Measurements from ENCODE around the gene DPP6. TPM values are rescaled to one million over a fixed set of nuclear protein-coding genes. Genes with fewer than 3 reads are reported as not detected.

Gene DPP6
- total and polyA plus RNA-seq, 8 donors, result 1.0 to 11.2 (median 2.6) TPM

DNA sequence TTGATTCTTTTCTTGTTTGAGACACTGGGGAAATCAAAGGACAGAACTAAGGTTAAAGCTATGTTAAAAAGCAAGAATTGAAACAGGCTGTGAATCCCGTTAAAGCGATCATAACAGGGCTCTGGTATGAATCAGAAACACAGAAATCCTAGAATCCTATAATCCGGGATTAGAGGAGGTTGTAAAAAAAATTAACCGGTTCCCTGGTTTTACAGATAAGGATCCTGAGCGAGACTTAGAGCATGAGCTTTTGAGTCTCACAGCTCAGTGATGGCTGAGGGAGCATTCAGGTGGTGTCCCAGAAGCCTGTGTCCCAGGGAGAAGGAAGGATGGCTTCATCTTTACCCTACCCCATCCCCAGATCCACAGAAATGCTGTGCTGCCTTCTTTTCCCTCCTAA lies 489.4 kb downstream of the DPP6 start:
- Histone ChIP-seq H3K36me3 (no peaks in the 10 kb centered on the region), H3K9me3 (no peaks in the 10 kb centered on the region), H3K27me3 (no peaks in the 10 kb centered on the region), H3K4me3 (no peak overlapping the region), H3K27ac (no peak overlapping the region), H3K4me1 (no peaks in the 10 kb centered on the region)
- FAIRE-seq (no peak), ATAC-seq (no peak), DNase-seq (no peak)
- TF ChIP-seq CTCF (IDR thresholded peaks at IDR 0.05), result no peak
- intact Hi-C loops (cut with DNase I), result no loop called here
- 76 to 83% methylated on average over 5 of the region's 5 CpGs for WGBS, 2 donors

DNA sequence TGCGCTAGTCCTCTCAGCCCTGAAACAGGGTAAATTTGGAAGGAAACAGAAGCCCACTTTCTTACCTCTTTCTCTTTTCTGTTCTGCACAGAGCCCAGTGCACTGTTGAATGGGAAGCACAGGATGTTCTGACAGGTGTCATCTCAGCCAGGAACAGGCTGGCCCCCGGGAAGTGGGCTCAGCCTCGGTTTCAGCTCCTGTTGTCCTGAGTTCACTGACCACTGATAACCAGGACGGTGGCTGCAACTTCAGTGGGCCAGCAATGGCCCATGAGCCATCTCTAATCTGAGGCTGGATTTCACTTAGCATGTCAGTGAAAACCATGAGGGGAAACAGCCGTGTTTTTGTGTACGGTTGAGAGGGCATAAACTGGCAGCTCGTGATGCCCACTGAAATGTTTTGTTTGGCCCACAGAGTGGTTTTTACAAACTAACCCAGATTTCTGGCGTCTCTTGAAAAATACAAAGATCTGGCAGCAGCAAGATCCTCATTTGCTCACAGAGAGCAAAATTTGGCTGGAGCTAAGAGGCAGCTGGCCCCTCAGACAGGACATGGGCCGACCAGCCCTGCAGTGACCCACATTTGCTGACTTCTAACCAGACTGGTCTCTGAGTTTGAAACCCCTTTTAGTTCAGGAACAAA lies 494.9 kb downstream of the DPP6 start:
- no peak for FAIRE-seq
- H3K27me3 ChIP-seq, result no peaks in the 10 kb centered on the region
- 58 to 65% methylated on average over 9 of the region's 9 CpGs for WGBS, 2 donors

DNA sequence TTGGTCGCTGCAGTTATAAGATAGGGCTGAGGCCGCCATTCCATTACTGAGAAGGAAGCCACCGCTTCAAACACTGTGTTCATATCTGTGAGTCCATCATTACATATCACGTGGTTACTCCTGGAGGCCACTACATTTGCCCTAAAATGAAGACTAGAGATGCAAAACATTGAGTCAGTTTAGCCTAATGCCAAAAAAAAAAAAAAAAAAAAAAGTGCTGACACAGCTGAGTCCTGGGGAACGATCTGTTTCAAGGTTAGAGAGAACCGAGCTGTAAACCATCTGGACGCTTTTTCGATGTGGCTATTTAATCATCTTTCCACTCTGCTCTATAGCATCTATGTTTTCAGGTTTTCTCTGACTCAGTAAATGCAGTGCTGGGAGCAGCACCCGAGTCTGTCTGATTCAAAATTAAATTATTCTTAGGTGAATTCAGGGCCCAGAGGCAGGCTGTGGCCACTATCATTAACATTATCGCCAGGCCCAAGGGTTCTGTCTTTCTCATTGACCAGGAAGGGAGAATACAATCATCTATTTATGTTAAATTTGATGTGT lies 501.6 kb downstream of the DPP6 start:
- H3K36me3 ChIP-seq, result no peaks in the 10 kb centered on the region
- H3K9me3 ChIP-seq, result no peaks in the 10 kb centered on the region
- 63 to 75% methylated on average over 10 of the region's 10 CpGs for WGBS, 2 donors
- DNase-seq (no peak), FAIRE-seq (no peak), ATAC-seq (peak in 1 of 4 donors; percentile 41)
- no peak for TF ChIP-seq CTCF (IDR thresholded peaks at IDR 0.05)
- H3K27me3 ChIP-seq, result no peaks in the 10 kb centered on the region
- no peak overlapping the region for H3K27ac ChIP-seq
- no peak overlapping the region for H3K4me3 ChIP-seq
- intact Hi-C loops (cut with DNase I), result no loop called here
- no peaks in the 10 kb centered on the region for H3K4me1 ChIP-seq

More for the DNA sequence above, 494.9 kb downstream of the DPP6 start:
- DNase-seq, result no peak
- Histone ChIP-seq H3K9me3 (no peaks in the 10 kb centered on the region), H3K36me3 (no peaks in the 10 kb centered on the region), H3K27ac (no peak overlapping the region), H3K4me3 (no peak overlapping the region), H3K4me1 (no peaks in the 10 kb centered on the region)
- intact Hi-C loops (cut with DNase I), result no loop called here
- TF ChIP-seq CTCF (IDR thresholded peaks at IDR 0.05), result no peak
- no peak for ATAC-seq

- intact Hi-C loops (cut with DNase I), result no loop called here
- ATAC-seq, result no peak
- no peak for TF ChIP-seq CTCF (IDR thresholded peaks at IDR 0.05)
- H3K4me3 ChIP-seq, result no peak overlapping the region
- FAIRE-seq, result no peak
- H3K27ac ChIP-seq, result no peak overlapping the region
- DNase-seq, result no peak
- H3K36me3 ChIP-seq, result no peaks in the 10 kb centered on the region
- no peaks in the 10 kb centered on the region for H3K9me3 ChIP-seq
- WGBS, 2 donors, result 95 to 96% methylated on average over 3 of the region's 3 CpGs
- no peaks in the 10 kb centered on the region for H3K4me1 ChIP-seq
- H3K27me3 ChIP-seq, result no peaks in the 10 kb centered on the region
Observed at GRCh38 chr7:154559454-154559853, 507.3 kb downstream of the DPP6 start.

GRCh38 chr7:154564676-154565075 lies 512.5 kb downstream of the DPP6 start:
- Histone ChIP-seq H3K27me3 (no peaks in the 10 kb centered on the region), H3K36me3 (no peaks in the 10 kb centered on the region), H3K4me3 (no peak overlapping the region), H3K27ac (no peak overlapping the region), H3K4me1 (no peaks in the 10 kb centered on the region), H3K9me3 (no peaks in the 10 kb centered on the region)
- FAIRE-seq, result no peak
- no peak for TF ChIP-seq CTCF (IDR thresholded peaks at IDR 0.05)
- no peak for ATAC-seq
- DNase-seq, result no peak
- intact Hi-C loops (cut with DNase I), result no loop called here
- 61 to 73% methylated on average over 3 of the region's 3 CpGs for WGBS, 2 donors
